GM12875 (cell line): Measurements from ENCODE around the gene TSPEAR.
"Not testable (repeated sequence)": the region's sequence is repeated elsewhere in the genome, so short reads cannot be mapped to it uniquely, and the experiment has no call there.

Experiments used
- H3K4me3 ChIP-seq: one replicate; pipeline ENCODE4 v1.5.1; 2011; ENCODE audit warnings: low read depth, low read length, control low read depth
- TF ChIP-seq, protein P1 (sequence below): IDR thresholded peaks from 2 replicates; pipeline ENCODE4 v1.5.1; 2011; ENCODE audit warnings: low read depth, mild to moderate bottlenecking, control low read depth, inconsistent platforms, low read length, moderate library complexity, borderline replicate concordance; ENCODE audit not compliant: insufficient read depth

TSPEAR gene

DNA sequence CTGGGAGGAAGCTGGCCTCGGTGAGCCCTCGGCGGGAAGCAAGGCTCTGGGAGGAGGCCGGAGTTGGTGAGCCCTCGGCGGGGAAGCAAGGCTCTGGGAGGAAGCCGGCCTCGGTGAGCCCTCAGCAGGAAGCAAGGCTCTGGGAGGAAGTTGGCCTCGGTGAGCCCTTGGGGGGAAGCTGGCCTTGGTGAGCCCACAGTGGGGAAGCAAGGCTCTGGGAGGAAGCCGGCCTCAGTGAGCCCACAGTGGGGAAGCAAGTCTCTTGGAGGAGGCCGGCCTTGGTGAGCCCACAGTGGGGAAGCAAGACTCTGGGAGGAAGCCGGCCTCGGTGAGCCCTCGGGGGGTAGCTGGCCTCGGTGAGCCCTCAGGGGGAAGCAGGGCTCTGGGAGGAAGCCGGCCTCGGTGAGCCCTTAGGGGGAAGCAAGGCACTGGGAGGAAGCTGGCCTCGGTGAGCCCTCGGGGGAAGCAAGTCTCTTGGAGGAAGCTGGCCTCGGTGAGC, 207.4 kb downstream of the TSPEAR start:
- no peak overlapping the region for H3K4me3 ChIP-seq
- TF ChIP-seq, protein P1, sequence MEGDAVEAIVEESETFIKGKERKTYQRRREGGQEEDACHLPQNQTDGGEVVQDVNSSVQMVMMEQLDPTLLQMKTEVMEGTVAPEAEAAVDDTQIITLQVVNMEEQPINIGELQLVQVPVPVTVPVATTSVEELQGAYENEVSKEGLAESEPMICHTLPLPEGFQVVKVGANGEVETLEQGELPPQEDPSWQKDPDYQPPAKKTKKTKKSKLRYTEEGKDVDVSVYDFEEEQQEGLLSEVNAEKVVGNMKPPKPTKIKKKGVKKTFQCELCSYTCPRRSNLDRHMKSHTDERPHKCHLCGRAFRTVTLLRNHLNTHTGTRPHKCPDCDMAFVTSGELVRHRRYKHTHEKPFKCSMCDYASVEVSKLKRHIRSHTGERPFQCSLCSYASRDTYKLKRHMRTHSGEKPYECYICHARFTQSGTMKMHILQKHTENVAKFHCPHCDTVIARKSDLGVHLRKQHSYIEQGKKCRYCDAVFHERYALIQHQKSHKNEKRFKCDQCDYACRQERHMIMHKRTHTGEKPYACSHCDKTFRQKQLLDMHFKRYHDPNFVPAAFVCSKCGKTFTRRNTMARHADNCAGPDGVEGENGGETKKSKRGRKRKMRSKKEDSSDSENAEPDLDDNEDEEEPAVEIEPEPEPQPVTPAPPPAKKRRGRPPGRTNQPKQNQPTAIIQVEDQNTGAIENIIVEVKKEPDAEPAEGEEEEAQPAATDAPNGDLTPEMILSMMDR: no peak

DNA sequence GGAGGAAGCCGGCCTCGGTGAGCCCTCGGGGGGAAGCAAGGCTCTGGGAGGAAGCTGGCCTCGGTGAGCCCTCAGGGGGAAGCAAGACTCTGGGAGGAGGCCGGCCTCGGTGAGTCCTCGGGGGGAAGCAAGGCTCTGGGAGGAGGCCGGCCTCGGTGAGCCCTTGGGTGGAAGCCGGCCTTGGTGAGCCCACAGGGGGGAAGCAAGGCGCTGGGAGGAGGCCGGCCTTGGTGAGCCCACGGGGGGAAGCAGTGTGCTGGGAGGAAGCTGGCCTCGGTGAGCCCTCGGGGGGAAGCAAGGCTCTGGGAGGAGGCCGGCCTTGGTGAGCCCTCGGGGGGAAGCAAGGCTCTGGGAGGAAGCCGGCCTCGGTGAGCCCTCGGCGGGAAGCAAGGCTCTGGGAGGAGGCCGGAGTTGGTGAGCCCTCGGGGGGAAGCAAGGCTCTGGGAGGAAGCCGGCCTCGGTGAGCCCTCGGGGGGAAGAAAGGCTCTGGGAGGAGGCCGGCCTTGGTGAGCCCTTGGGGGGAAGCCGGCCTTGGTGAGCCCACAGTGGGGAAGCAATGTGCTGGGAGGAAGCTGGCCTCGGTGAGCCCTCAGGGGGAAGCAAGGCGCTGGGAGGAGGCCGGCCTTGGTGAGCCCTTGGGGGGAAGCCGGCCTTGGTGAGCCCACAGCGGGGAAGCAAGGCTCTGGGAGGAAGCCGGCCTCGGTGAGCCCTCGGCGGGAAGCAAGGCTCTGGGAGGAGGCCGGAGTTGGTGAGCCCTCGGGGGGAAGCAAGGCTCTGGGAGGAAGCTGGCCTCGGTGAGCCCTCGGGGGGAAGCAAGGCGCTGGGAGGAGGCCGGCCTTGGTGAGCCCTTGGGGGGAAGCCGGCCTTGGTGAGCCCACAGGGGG, 208.1 kb downstream of the TSPEAR start:
- not testable (repeated sequence) for H3K4me3 ChIP-seq

- no peak overlapping the region for H3K4me3 ChIP-seq
Observed at GRCh38 chr21:44502171-44502958, 209.0 kb downstream of the TSPEAR start.

GRCh38 chr21:44500111-44500510, 211.3 kb downstream of the TSPEAR start:
- H3K4me3 ChIP-seq: no peak overlapping the region
- TF ChIP-seq, protein P1: no peak

More at GRCh38 chr21:44502171-44502958, 209.0 kb downstream of the TSPEAR start:
- TF ChIP-seq, protein P1: no peak

DNA sequence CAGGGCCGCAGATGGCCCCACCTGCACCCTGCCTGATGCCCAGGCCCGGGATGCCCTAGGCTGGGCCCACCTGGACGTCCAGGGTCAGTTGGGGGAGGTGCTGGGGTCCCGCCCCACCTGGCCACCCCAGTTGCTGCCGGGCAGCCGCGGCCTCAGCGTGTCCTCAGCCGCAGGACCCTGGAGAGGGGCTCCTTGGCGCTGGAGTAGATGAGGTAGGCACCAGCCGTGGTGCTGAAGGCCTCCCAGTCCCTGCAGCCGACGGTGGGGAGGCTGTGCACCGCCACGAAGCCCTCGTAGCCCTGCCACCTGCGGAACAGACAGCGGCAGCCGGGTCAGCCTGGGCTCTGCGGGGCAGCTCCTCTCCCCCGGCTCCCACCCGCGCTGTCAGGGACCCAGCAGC, 211.7 kb downstream of the TSPEAR start:
- TF ChIP-seq, protein P1: no peak

DNA sequence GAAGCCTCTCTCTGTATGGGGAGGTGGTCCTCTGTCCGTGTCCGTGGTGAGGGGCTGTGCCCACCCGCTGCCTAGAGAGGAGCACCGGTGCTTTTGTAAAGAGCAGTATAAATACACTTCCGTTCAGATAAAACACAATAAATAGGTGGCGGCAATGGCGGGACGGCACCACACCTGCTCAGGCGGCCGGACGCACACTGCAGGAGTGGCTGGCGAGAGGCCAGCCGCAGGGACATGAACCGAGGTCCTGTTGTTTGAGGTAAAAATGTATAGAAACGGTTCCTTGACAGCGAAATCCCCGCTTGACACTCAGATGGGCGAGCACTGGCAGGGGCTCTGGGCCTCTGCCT, 212.2 kb downstream of the TSPEAR start:
- H3K4me3 ChIP-seq: no peak overlapping the region
- TF ChIP-seq, protein P1: no peak

More for the DNA sequence above, 211.7 kb downstream of the TSPEAR start:
- H3K4me3 ChIP-seq: no peak overlapping the region

DNA sequence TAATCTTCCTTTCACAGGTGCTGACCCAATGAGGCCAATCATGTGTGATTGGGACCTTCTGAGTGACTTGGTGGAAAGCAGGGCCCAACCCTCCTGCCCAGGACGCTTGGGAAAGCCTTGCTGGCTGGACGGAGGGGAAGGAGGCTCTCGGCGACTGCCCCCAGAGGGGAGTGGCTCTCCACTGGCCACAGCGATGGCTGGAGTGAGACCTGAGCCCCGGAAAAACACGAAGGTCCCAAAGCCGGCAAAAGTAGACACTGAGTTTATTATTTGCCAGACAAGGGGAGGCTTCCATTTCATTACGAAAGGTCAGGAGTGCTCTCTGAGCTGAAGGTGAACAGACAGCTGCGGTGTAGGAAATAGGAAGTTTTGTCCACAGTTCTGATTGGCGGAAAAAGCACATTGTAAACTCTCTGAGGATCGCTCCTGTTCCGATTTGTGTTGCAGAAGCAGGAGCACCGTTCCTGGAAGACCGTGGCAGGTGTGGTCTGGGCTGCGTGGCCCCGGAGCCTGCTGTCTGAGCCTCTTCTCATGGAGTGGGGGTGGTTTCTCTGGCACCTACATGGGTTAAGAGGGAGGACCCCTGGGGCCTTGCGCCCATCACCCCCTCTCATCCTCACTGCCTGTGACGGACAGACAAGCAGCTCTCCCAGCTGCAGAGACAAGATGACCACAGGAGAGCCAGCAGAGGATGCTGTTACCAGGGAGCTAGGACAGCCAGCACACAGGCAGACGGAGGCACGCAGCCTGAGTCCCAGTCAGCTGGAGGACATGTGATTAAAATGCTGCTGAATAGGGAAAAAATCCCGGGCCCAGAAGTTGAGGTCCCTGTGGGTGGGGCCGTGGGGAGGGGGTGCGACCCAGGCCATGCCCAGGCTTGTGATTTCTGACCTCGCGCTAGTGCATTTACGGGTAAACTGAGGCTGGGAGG, 212.8 kb downstream of the TSPEAR start:
- TF ChIP-seq, protein P1: no peak
- H3K4me3 ChIP-seq: no peak overlapping the region
